ENCODE measurements around the gene PPP4R1.

GRCh38 chr18:9557250-9557943 is 57.0 kb downstream of the PPP4R1 start:
- TF ChIP-seq CTCF (IDR thresholded peaks at IDR 0.05; ENCODE audit: low read depth, low read length) (no peak), POLR2A (IDR thresholded peaks at IDR 0.05; ENCODE audit: extremely low read depth, insufficient read length) (no peak), MAX (IDR thresholded peaks at IDR 0.05; ENCODE audit: low read depth, low read length) (no peak)

Measured in NB4 (cell line).